Measurements from ENCODE around the gene ECT2L.

DNA sequence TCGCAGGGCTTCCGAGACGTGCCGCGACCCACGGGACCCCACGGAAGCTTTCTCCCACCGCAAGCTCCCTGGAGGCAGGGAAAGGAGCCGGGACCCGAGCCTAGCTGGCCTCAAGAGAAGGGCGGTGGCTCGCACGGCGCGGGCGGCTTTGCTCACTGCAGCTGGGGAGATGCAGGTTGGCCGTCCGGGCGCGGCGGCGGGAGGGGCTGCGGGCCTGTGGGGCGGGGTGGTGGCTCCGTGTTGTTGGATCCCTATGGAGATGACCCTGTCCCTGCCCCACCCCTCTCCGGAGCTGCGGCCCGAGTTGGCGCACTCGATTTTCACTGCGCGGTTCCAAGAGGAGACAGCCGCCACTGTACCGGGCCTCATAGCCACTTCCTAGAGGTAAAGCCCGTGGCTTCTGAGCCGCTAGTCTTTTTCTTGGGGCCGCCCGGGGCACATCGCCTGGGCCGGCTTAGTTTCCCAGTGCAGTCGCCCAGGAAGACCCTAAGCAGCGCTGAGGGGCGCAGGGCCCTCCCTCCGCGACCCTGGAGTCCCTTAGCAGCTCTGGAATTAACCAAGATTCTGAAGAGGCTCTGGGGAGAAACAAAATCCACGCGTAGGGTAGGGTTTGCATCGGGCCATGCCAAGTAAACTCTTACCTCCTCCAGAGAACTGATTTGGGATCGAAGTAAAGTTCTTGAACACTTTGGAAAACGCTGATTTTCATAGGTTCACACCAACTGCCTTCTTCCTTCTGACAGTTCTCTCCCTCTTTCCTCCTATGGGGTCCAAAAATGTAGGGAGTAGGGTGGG lies at the start of gene ECT2L:
- TF ChIP-seq, protein P1, sequence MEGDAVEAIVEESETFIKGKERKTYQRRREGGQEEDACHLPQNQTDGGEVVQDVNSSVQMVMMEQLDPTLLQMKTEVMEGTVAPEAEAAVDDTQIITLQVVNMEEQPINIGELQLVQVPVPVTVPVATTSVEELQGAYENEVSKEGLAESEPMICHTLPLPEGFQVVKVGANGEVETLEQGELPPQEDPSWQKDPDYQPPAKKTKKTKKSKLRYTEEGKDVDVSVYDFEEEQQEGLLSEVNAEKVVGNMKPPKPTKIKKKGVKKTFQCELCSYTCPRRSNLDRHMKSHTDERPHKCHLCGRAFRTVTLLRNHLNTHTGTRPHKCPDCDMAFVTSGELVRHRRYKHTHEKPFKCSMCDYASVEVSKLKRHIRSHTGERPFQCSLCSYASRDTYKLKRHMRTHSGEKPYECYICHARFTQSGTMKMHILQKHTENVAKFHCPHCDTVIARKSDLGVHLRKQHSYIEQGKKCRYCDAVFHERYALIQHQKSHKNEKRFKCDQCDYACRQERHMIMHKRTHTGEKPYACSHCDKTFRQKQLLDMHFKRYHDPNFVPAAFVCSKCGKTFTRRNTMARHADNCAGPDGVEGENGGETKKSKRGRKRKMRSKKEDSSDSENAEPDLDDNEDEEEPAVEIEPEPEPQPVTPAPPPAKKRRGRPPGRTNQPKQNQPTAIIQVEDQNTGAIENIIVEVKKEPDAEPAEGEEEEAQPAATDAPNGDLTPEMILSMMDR (conservative IDR thresholded peaks at IDR 0.05 in 1 of 2, IDR thresholded peaks at IDR 0.05 in 1 of 2; ENCODE audit: low read depth in 1 of 2, low read length in 2 of 2): no peak
- no peak for TF ChIP-seq EZH2 (IDR thresholded peaks at IDR 0.05; ENCODE audit: low read length, missing control alignments)
